Uterus (tissue), 4 donors: ENCODE results near the gene TM4SF20. TPM values are rescaled to one million over a fixed set of nuclear protein-coding genes. Genes with fewer than 3 reads are reported as not detected.

Experiments used
- DNase-seq, 2 donors: peaks; one replicate each; pipeline ENCODE4 v3.0.0-alpha.2; 2019 to 2020
- H3K27ac ChIP-seq, 2 donors: fragments of 200-600 bp; sonication (generic); 1 replicate in 1 of 2; 2 replicates in 1 of 2; pipeline ENCODE4 v1.5.1; 2016 to 2018
- H3K27me3 ChIP-seq, 2 donors: fragments of 200-600 bp; sonication (generic); one replicate each; pipeline ENCODE4 v1.5.1; 2018 to 2019; ENCODE audit warnings: control low read depth in 1 of 2
- H3K36me3 ChIP-seq, 2 donors: fragments of 200-600 bp; sonication (generic); one replicate each; pipeline ENCODE4 v1.5.1; 2019; ENCODE audit warnings: control low read depth in 1 of 2
- H3K4me1 ChIP-seq, 2 donors: fragments of 200-600 bp; sonication (generic); one replicate each; pipeline ENCODE4 v1.5.1; 2018 to 2019; ENCODE audit warnings: control low read depth in 1 of 2
- H3K4me3 ChIP-seq, 2 donors: fragments of 200-600 bp; sonication (generic); 1 replicate in 1 of 2; 2 replicates in 1 of 2; pipeline ENCODE4 v1.5.1; 2018 to 2019; ENCODE audit warnings: mild to moderate bottlenecking in 1 of 2
- H3K9me3 ChIP-seq, 2 donors: fragments of 200-600 bp; sonication (generic); one replicate each; pipeline ENCODE4 v1.5.1; 2019; ENCODE audit warnings: control low read depth in 1 of 2
- POLR2A ChIP-seq, 2 donors: fragments of 450-650 bp; IDR thresholded peaks; one replicate each; pipeline ENCODE4 v1.6.1; 2016; ENCODE audit warnings: antibody characterized with exemption in 2 of 2, mild to moderate bottlenecking in 1 of 2, moderate library complexity in 1 of 2
- intact Hi-C: fragments of 100-400 bp; cut with DNase I; formaldehyde crosslinking; loops from one replicate; pipeline ENCODE4 v1.15.1; 2023; ENCODE audit warnings: low total_unique reads
- total RNA-seq, 4 donors: library from RNA; depleted of rRNA in 3 of 4; stranded (reverse); fragments of >200 nt in 3 of 4; gene quantifications; one replicate each; pipeline versions ENCODE4 v1.1.0 to v1.2.4, GENCODE V29; 2014 to 2023
- TF ChIP-seq, protein P1 (sequence below), 4 experiments: fragments of 200-600 bp in 2 of 4; fragments of 450-650 bp in 2 of 4; sonication (generic) in 2 of 4; IDR thresholded peaks; one replicate each; pipeline ENCODE4 v1.5.1; 2016 to 2019; ENCODE audit warnings: antibody characterized with exemption in 4 of 4, mild to moderate bottlenecking in 2 of 4, moderate library complexity in 1 of 4
- donor health status: DM: yes; HTN: yes; CAD: no.

TM4SF20 gene
- total RNA-seq, 4 donors from 2014 or later = not detected

- no peaks in the 10 kb centered on the region for H3K36me3 ChIP-seq
- TF ChIP-seq, protein P1, sequence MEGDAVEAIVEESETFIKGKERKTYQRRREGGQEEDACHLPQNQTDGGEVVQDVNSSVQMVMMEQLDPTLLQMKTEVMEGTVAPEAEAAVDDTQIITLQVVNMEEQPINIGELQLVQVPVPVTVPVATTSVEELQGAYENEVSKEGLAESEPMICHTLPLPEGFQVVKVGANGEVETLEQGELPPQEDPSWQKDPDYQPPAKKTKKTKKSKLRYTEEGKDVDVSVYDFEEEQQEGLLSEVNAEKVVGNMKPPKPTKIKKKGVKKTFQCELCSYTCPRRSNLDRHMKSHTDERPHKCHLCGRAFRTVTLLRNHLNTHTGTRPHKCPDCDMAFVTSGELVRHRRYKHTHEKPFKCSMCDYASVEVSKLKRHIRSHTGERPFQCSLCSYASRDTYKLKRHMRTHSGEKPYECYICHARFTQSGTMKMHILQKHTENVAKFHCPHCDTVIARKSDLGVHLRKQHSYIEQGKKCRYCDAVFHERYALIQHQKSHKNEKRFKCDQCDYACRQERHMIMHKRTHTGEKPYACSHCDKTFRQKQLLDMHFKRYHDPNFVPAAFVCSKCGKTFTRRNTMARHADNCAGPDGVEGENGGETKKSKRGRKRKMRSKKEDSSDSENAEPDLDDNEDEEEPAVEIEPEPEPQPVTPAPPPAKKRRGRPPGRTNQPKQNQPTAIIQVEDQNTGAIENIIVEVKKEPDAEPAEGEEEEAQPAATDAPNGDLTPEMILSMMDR (IDR thresholded peaks at IDR 0.05) = no peak
- TF ChIP-seq POLR2A (IDR thresholded peaks at IDR 0.05) = no peak
- DNase-seq = no peak
- no peaks in the 10 kb centered on the region for H3K4me1 ChIP-seq
- H3K27ac ChIP-seq = no peak overlapping the region
- H3K27me3 ChIP-seq = no peaks in the 10 kb centered on the region
- no peaks in the 10 kb centered on the region for H3K9me3 ChIP-seq
- H3K4me3 ChIP-seq = no peak overlapping the region
- intact Hi-C loops = no loop called here
Observed at GRCh38 chr2:227320305-227321094, 58.6 kb downstream of the TM4SF20 start.

GRCh38 chr2:227317834-227318233 lies 61.3 kb downstream of the TM4SF20 start:
- H3K27ac ChIP-seq = no peak overlapping the region
- no peak for TF ChIP-seq POLR2A (IDR thresholded peaks at IDR 0.05)
- TF ChIP-seq, protein P1 (IDR thresholded peaks at IDR 0.05) = no peak
- no peaks in the 10 kb centered on the region for H3K4me1 ChIP-seq
- no peak overlapping the region for H3K4me3 ChIP-seq
- intact Hi-C loops = no loop called here
- no peaks in the 10 kb centered on the region for H3K9me3 ChIP-seq
- H3K27me3 ChIP-seq = no peaks in the 10 kb centered on the region
- H3K36me3 ChIP-seq = no peaks in the 10 kb centered on the region
- DNase-seq = no peak

DNA sequence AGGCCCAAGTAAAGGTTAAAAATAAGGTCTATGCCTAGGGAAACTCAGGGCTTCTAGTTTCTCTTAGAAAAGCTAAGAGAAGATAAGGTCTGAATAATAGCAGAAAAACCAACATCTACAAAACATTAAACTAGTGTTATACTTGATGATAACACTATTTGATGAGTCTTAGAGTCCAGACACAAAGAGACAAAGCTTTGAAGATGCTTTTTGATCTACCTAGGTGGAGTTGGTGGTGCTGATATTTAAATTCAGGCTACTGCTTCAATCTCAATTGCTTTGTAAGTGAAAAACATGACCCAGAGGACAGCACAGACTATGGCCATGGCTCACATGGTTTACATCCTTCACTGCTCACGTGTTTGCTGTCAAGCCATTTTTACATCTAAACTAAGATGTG lies 65.8 kb downstream of the TM4SF20 start:
- Histone ChIP-seq H3K4me3 (no peak overlapping the region), H3K9me3 (no peaks in the 10 kb centered on the region), H3K4me1 (no peaks in the 10 kb centered on the region), H3K36me3 (no peaks in the 10 kb centered on the region), H3K27me3 (no peaks in the 10 kb centered on the region), H3K27ac (no peak overlapping the region)
- intact Hi-C loops = no loop called here
- no peak for DNase-seq
- TF ChIP-seq POLR2A (IDR thresholded peaks at IDR 0.05) = no peak
- TF ChIP-seq, protein P1 (IDR thresholded peaks at IDR 0.05) = no peak

DNA sequence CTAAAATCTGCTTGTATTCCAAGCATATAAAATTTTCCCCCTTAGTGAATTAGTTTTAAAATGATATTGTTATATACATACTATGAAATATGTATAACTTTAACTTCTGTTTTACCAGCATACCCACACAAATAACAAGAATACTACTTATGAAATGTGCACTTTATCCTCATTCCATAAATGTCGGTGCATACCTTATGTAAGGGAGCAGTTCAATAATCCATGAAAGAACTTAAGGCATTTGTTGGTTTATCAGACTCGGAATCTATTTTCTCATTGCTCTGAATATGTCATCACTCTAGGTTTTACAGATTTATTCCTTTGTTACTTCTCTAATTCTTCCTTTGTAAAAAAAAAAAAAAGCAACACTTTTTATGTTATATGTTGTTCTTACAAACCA lies 66.5 kb downstream of the TM4SF20 start:
- no peaks in the 10 kb centered on the region for H3K9me3 ChIP-seq
- H3K27ac ChIP-seq = no peak overlapping the region
- no peak overlapping the region for H3K4me3 ChIP-seq
- no peak for DNase-seq
- no peaks in the 10 kb centered on the region for H3K4me1 ChIP-seq
- no peak for TF ChIP-seq POLR2A (IDR thresholded peaks at IDR 0.05)
- TF ChIP-seq, protein P1 (IDR thresholded peaks at IDR 0.05) = no peak
- H3K27me3 ChIP-seq = no peaks in the 10 kb centered on the region
- intact Hi-C loops = no loop called here
- no peaks in the 10 kb centered on the region for H3K36me3 ChIP-seq

Other genes starting within 250 kb of the TM4SF20 start
- gene COL4A4, start 215.1 kb downstream of the TM4SF20 start, total RNA-seq = 1 to 10 TPM in 3 of 4 donors, under 1 TPM in 1; 0.76 to 6.4 (median 3.4) TPM
- 1 to 10 TPM in 2 of 4 donors, under 1 TPM in 2; 0.26 to 7.6 (median 3.5) TPM for gene COL4A3, start 214.7 kb downstream of the TM4SF20 start, total RNA-seq
- gene MFF, start 54.1 kb downstream of the TM4SF20 start, total RNA-seq = 10 to 100 TPM; 15.1 to 99.1 (median 88.3) TPM
- gene SCYGR1, start 8.6 kb upstream of the TM4SF20 start, total RNA-seq = not detected
- gene AGFG1, start 92.8 kb upstream of the TM4SF20 start, total RNA-seq = 10 to 100 TPM; 17.6 to 60.4 (median 29.9) TPM
- gene SCYGR2, start 219.6 kb upstream of the TM4SF20 start, total RNA-seq = not detected
- not detected for gene SCYGR3, start 235.5 kb upstream of the TM4SF20 start, total RNA-seq
- not detected for gene SCYGR4, start 238.2 kb upstream of the TM4SF20 start, total RNA-seq